Measurements from ENCODE around the gene BICD2. TPM values are rescaled to one million over a fixed set of nuclear protein-coding genes. Genes with fewer than 3 reads are reported as not detected.

Gene BICD2
- total and polyA plus RNA-seq, 4 donors: 13.8 to 33.2 (median 26.4) TPM

DNA sequence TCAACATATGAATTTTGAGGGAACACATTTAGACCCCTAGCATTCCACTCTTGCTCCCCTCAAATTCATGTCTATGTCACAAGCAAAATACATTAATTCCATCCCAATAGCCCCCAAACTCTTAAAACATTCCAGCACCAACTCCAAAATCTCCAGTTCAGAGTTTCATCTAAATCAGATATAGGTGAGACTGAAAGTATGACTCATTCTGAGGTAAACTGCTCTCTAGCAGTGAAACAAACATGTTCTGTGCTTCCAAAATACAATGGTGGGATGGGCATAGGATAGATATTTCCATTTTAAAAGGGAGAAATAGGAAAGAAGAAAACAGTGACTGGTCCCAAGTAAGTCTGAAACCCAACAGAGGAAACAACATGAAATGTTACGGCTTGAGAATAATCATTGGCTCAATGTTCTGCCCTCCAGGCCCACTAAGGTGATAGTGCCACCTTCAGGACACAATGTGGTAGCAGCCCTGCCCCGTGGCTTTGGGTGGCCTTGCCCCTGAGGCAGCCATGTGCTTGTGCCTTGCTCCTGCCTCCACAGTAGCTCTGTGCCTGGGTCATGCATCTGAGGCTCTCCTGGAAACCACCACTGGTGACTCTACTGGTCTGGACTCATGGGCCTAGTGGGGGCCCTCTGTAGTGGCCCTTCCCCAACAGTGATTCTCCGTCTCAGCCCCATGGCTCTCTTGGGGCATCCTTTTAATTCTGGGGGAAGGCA lies 58.3 kb downstream of the BICD2 start:
- Histone ChIP-seq H3K9ac (ENCODE audit: insufficient read depth in 1 of 2, low read length in 2 of 2) (no peak overlapping the region), H3K36me3 (ENCODE audit: control insufficient read depth in 4 of 4, insufficient read depth in 4 of 4, low read length in 4 of 4) (peaks cover 0 to 12% (median 0%) of the 10 kb centered on the region in 4 donors), H3K4me1 (ENCODE audit: control insufficient read depth in 5 of 5, insufficient read depth in 5 of 5, low read length in 5 of 5) (no peaks in the 10 kb centered on the region), H3K27me3 (ENCODE audit: control insufficient read depth in 3 of 3, insufficient read depth in 3 of 3, low read length in 2 of 3) (no peaks in the 10 kb centered on the region), H3K4me3 (no peak overlapping the region), H3K9me3 (ENCODE audit: control insufficient read depth in 4 of 4, insufficient read depth in 3 of 4, low read length in 3 of 4) (no peaks in the 10 kb centered on the region), H3K27ac (ENCODE audit: low read depth in 1 of 2, low read length in 1 of 2) (no peak overlapping the region)
- TF ChIP-seq, protein P1, sequence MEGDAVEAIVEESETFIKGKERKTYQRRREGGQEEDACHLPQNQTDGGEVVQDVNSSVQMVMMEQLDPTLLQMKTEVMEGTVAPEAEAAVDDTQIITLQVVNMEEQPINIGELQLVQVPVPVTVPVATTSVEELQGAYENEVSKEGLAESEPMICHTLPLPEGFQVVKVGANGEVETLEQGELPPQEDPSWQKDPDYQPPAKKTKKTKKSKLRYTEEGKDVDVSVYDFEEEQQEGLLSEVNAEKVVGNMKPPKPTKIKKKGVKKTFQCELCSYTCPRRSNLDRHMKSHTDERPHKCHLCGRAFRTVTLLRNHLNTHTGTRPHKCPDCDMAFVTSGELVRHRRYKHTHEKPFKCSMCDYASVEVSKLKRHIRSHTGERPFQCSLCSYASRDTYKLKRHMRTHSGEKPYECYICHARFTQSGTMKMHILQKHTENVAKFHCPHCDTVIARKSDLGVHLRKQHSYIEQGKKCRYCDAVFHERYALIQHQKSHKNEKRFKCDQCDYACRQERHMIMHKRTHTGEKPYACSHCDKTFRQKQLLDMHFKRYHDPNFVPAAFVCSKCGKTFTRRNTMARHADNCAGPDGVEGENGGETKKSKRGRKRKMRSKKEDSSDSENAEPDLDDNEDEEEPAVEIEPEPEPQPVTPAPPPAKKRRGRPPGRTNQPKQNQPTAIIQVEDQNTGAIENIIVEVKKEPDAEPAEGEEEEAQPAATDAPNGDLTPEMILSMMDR (IDR thresholded peaks at IDR 0.05; ENCODE audit: control extremely low read depth, extremely low read depth): peak; percentile 1
- ATAC-seq (ENCODE audit: insufficient read depth, low FRiP score) (no peak), DNase-seq (no peak)
- 59 to 62% methylated on average over 3 of the region's 3 CpGs for WGBS, 2 donors

DNA sequence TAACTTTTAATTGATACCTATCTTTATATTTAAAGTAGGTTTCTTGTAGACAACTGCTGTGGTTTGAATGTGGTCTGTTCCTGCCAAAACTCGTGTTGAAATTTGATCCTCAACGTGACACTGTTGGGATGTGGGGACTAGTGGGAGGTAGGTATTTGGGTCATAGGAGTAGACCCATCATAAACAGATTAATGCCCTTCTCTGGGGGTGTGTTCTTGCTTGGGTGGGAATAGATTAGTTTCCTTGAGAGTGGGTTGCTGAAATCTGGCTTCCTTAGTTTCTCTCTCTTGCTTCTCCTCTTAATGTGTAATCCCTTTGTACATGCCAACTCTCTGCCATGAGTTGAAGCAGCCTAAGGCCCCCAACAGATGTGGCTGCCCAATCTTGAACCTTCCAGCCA lies 60.1 kb downstream of the BICD2 start:
- no peaks in the 10 kb centered on the region for H3K4me1 ChIP-seq (ENCODE audit: control insufficient read depth in 5 of 5, insufficient read depth in 5 of 5, low read length in 5 of 5)
- TF ChIP-seq, protein P1 (IDR thresholded peaks at IDR 0.05; ENCODE audit: control extremely low read depth, extremely low read depth): no peak
- 66 to 76% methylated on average over 2 of the region's 2 CpGs for WGBS, 2 donors
- H3K9ac ChIP-seq (ENCODE audit: insufficient read depth in 1 of 2, low read length in 2 of 2): no peak overlapping the region
- H3K36me3 ChIP-seq (ENCODE audit: control insufficient read depth in 4 of 4, insufficient read depth in 4 of 4, low read length in 4 of 4): peaks cover 0 to under 1% (median 0%) of the 10 kb centered on the region in 4 donors
- no peak overlapping the region for H3K27ac ChIP-seq (ENCODE audit: low read depth in 1 of 2, low read length in 1 of 2)
- no peaks in the 10 kb centered on the region for H3K9me3 ChIP-seq (ENCODE audit: control insufficient read depth in 4 of 4, insufficient read depth in 3 of 4, low read length in 3 of 4)
- DNase-seq: no peak
- no peak overlapping the region for H3K4me3 ChIP-seq
- ATAC-seq (ENCODE audit: insufficient read depth, low FRiP score): no peak
- no peaks in the 10 kb centered on the region for H3K27me3 ChIP-seq (ENCODE audit: control insufficient read depth in 3 of 3, insufficient read depth in 3 of 3, low read length in 2 of 3)

DNA sequence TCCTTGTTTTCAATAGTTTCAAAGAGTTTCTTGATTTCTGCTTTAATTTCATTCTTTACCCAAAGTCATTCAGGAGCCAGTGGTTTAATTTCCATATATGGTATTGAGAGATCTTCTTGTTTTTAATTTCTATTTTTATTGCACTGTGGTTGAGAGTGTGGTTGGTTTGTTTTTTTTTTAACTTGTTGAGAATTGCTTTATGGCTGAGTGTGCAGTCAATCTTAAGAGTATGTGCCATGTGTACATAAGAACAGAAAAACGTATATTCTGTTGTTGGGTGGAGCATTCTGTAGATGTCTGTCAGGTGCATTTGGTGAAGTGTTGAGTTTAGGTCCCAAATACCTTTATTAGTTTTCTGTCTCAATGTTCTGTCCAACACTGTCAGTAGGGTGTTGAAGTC lies 68.0 kb downstream of the BICD2 start:
- ATAC-seq (ENCODE audit: insufficient read depth, low FRiP score) (no peak), DNase-seq (no peak)
- TF ChIP-seq, protein P1 (IDR thresholded peaks at IDR 0.05; ENCODE audit: control extremely low read depth, extremely low read depth): no peak
- 67 to 86% methylated on average over 1 of the region's 1 CpG for WGBS, 2 donors
- H3K4me3 ChIP-seq: no peak overlapping the region
- no peaks in the 10 kb centered on the region for H3K4me1 ChIP-seq (ENCODE audit: control insufficient read depth in 5 of 5, insufficient read depth in 5 of 5, low read length in 5 of 5)
- no peaks in the 10 kb centered on the region for H3K9me3 ChIP-seq (ENCODE audit: control insufficient read depth in 4 of 4, insufficient read depth in 3 of 4, low read length in 3 of 4)
- H3K9ac ChIP-seq (ENCODE audit: insufficient read depth in 1 of 2, low read length in 2 of 2): no peak overlapping the region
- peaks cover 0 to 2% (median 0%) of the 10 kb centered on the region in 4 donors for H3K36me3 ChIP-seq (ENCODE audit: control insufficient read depth in 4 of 4, insufficient read depth in 4 of 4, low read length in 4 of 4)
- no peak overlapping the region for H3K27ac ChIP-seq (ENCODE audit: low read depth in 1 of 2, low read length in 1 of 2)
- H3K27me3 ChIP-seq (ENCODE audit: control insufficient read depth in 3 of 3, insufficient read depth in 3 of 3, low read length in 2 of 3): no peaks in the 10 kb centered on the region
